Gastroesophageal sphincter (tissue), 3 donors: ENCODE results near the gene SSNA1.

ENCODE experiments used
- CTCF ChIP-seq, 4 experiments: fragments of 200-600 bp in 2 of 4; fragments of 450-650 bp in 2 of 4; sonication (generic) in 1 of 4; IDR thresholded peaks; one replicate each; pipeline ENCODE4 v1.5.1; 2017 to 2019; ENCODE audit warnings: antibody characterized with exemption in 4 of 4, mild to moderate bottlenecking in 2 of 4, moderate library complexity in 2 of 4
- EP300 ChIP-seq: sonication (generic); formaldehyde crosslinking; IDR thresholded peaks from one replicate; pipeline ENCODE4 v1.6.1; 2017; ENCODE audit warnings: antibody characterized with exemption, mild to moderate bottlenecking
- POLR2A ChIP-seq, 2 donors: fragments of 450-650 bp; IDR thresholded peaks; one replicate each; pipeline ENCODE4 v1.6.1; 2017; ENCODE audit warnings: antibody characterized with exemption in 2 of 2, mild to moderate bottlenecking in 2 of 2, moderate library complexity in 1 of 2

GRCh38 chr9:137160054-137160425, 28.4 kb upstream of the SSNA1 start:
- TF ChIP-seq CTCF (IDR thresholded peaks at IDR 0.05) (no peak), POLR2A (IDR thresholded peaks at IDR 0.05) (no peak), EP300 (no peak)
